ENCODE results near the gene OR10A6. TPM values are rescaled to one million over a fixed set of nuclear protein-coding genes. Genes with fewer than 3 reads are reported as not detected.

Gene OR10A6
- total RNA-seq, 4 donors from 2014 or later: not detected

DNA sequence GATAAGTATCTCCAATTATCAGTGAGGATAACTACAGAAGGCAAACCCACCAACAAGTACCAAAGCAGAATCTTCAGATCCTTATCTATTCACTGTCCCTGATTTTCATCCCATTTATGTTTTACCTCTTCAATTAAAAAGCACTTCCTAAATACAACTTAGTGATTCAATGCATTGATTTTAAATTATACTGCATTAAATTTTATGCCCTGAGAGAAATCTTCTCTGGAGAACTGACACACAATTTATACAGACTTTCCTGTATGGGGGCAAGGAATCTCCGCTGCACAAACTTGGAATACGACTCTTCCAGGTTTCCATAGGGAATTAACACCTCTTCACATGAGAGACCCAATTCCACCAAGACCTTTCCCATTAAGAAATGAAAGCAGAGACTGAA, 10.5 kb upstream of the OR10A6 start, which contains the start of gene OR10A3:
TSS of gene OR10A3 (minus strand) at position 101 of the 400 bp plus-strand sequence. CDS start 2,188 bp downstream, outside the sequence.
- H3K4me1 ChIP-seq: no peaks in the 10 kb centered on the region
- H3K9me3 ChIP-seq: peaks cover 0 to 7% of the 10 kb centered on the region in 2 donors
- no peaks in the 10 kb centered on the region for H3K27me3 ChIP-seq
- intact Hi-C loops (cut with DNase I; ENCODE audit: low total_unique reads): no loop called here
- TF ChIP-seq, protein P1, sequence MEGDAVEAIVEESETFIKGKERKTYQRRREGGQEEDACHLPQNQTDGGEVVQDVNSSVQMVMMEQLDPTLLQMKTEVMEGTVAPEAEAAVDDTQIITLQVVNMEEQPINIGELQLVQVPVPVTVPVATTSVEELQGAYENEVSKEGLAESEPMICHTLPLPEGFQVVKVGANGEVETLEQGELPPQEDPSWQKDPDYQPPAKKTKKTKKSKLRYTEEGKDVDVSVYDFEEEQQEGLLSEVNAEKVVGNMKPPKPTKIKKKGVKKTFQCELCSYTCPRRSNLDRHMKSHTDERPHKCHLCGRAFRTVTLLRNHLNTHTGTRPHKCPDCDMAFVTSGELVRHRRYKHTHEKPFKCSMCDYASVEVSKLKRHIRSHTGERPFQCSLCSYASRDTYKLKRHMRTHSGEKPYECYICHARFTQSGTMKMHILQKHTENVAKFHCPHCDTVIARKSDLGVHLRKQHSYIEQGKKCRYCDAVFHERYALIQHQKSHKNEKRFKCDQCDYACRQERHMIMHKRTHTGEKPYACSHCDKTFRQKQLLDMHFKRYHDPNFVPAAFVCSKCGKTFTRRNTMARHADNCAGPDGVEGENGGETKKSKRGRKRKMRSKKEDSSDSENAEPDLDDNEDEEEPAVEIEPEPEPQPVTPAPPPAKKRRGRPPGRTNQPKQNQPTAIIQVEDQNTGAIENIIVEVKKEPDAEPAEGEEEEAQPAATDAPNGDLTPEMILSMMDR (IDR thresholded peaks at IDR 0.05): no peak
- TF ChIP-seq POLR2A (IDR thresholded peaks at IDR 0.05): no peak
- no peak within 1 kb of the TSS for H3K4me3 ChIP-seq
- DNase-seq: no peak
- H3K27ac ChIP-seq: no peak within 1 kb of the TSS
- no peaks in the 10 kb centered on the region for H3K36me3 ChIP-seq

DNA sequence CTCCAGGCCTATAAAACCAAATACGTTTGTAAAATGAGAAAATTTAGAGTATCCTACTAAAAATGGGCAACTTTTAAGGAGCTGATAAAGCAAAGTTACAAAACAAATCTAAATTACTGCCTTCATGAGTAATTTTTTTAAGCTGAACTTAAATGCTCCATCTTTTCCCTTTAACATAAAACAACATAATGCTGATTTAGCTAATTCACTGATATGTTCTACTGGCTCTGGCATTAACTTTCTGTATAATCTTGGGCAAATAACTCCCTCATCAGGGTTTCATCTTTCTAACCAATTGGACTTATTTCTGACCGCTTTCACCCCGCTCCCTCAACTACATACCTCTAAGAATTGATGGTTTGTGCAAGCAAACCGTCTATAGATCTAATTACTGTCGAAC, 10.1 kb upstream of the OR10A6 start:
- DNase-seq: no peak
- intact Hi-C loops (cut with DNase I; ENCODE audit: low total_unique reads): no loop called here
- TF ChIP-seq POLR2A (IDR thresholded peaks at IDR 0.05): no peak
- TF ChIP-seq, protein P1 (IDR thresholded peaks at IDR 0.05): no peak
- H3K27ac ChIP-seq: no peak overlapping the region
- H3K27me3 ChIP-seq: no peaks in the 10 kb centered on the region
- H3K36me3 ChIP-seq: no peaks in the 10 kb centered on the region
- H3K4me3 ChIP-seq: no peak overlapping the region
- no peaks in the 10 kb centered on the region for H3K4me1 ChIP-seq
- peaks cover 0 to 7% of the 10 kb centered on the region in 2 donors for H3K9me3 ChIP-seq

DNA sequence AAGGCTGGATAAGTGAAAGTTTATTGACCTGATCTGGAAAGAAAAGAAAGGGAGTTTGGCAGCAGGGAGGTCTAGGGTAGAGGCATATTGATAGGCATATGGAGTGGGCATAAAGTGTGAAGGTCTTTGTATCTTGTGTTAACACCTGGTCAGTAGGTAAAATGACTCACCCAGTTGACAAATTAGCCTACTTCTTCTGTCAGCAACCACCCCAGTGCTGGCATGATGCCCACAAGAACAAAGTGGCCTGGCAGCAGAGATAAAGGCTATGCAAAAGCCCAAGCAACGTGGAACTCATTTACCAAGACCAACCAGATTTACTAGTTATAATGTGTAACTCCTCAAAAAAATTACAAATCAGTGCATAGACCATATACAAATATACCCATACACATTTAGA, 5.5 kb upstream of the OR10A6 start:
- no peak for DNase-seq
- Histone ChIP-seq H3K4me1 (no peaks in the 10 kb centered on the region), H3K27ac (no peak overlapping the region), H3K27me3 (no peaks in the 10 kb centered on the region), H3K36me3 (no peaks in the 10 kb centered on the region), H3K9me3 (no peaks in the 10 kb centered on the region), H3K4me3 (no peak overlapping the region)
- TF ChIP-seq, protein P1 (IDR thresholded peaks at IDR 0.05): no peak
- TF ChIP-seq POLR2A (IDR thresholded peaks at IDR 0.05): no peak
- intact Hi-C loops (cut with DNase I; ENCODE audit: low total_unique reads): no loop called here

DNA sequence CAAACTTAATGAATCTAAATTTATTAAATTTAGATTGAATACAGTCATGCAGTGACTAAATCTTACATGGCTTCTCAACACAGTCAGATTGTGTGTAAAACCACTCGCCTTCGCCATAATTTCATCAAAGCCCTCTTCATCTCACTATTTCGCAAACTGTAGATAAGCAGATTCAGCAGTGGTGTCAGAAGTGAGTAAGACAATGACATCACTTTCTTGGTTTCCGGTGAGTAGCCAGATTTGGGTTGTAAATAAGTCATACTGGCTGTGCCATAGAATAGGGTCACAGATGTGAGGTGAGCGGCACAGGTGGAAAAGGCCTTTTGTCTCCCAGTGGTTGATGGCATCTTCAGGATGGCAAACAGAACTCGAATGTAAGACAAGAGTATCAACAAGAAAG, 3.4 kb downstream of the OR10A6 start:
- intact Hi-C loops (cut with DNase I; ENCODE audit: low total_unique reads): no loop called here
- no peak for TF ChIP-seq POLR2A (IDR thresholded peaks at IDR 0.05)
- TF ChIP-seq, protein P1 (IDR thresholded peaks at IDR 0.05): no peak

DNA sequence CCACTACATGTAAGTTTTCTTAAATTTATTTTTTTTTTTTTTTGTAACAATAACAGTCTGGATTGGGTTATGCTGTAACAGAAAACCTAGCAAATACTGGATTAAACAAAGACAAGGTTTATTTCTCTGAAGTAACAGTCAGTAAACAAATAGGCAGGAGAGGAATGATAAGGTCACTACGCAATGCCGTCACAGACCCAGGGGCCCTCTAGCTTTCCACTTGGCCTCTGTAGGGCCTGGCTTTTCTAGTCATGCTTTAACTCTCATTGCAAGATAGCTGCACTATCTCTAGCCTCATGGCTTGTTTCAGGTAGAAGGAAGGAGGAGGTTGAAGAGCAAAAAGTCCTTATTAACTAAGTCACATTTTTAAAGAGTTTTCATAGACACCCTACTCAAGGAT, 6.5 kb downstream of the OR10A6 start:
- no peaks in the 10 kb centered on the region for H3K4me1 ChIP-seq
- no peaks in the 10 kb centered on the region for H3K9me3 ChIP-seq
- no peaks in the 10 kb centered on the region for H3K36me3 ChIP-seq
- H3K4me3 ChIP-seq: no peak overlapping the region
- H3K27ac ChIP-seq: no peak overlapping the region
- TF ChIP-seq, protein P1 (IDR thresholded peaks at IDR 0.05): no peak
- TF ChIP-seq POLR2A (IDR thresholded peaks at IDR 0.05): no peak
- H3K27me3 ChIP-seq: no peaks in the 10 kb centered on the region
- intact Hi-C loops (cut with DNase I; ENCODE audit: low total_unique reads): no loop called here
- no peak for DNase-seq

More for the DNA sequence above, 3.4 kb downstream of the OR10A6 start:
- DNase-seq: no peak
- Histone ChIP-seq H3K4me3 (no peak overlapping the region), H3K27me3 (no peaks in the 10 kb centered on the region), H3K9me3 (no peaks in the 10 kb centered on the region), H3K27ac (no peak overlapping the region), H3K36me3 (no peaks in the 10 kb centered on the region), H3K4me1 (no peaks in the 10 kb centered on the region)

All from uterus (tissue), 4 donors.